Peyer's patch (tissue), 4 donors: ENCODE results near the gene OMP.

ENCODE experiments used
- CTCF ChIP-seq, 6 experiments: fragments of 450-650 bp in 4 of 6; fragments of 200-600 bp in 2 of 6; sonication (generic) in 1 of 6; IDR thresholded peaks; one replicate each; pipeline ENCODE4 v1.5.1; 2017 to 2019; ENCODE audit warnings: antibody characterized with exemption in 6 of 6, mild to moderate bottlenecking in 3 of 6, moderate library complexity in 1 of 6
- POLR2A ChIP-seq, 2 donors: fragments of 450-650 bp; IDR thresholded peaks; one replicate each; pipeline ENCODE4 v1.5.1; 2017; ENCODE audit warnings: antibody characterized with exemption in 2 of 2, mild to moderate bottlenecking in 2 of 2, moderate library complexity in 2 of 2

GRCh38 chr11:77095551-77096490 lies 6.8 kb upstream of the OMP start:
- peak in 1 of 2 donors; percentile 60 for TF ChIP-seq POLR2A (IDR thresholded peaks at IDR 0.05)
- TF ChIP-seq CTCF (IDR thresholded peaks at IDR 0.05), result peak in 3 of 6 experiments; percentile 13 to 43 (median 24)
